A673 (cell line): ENCODE results near the gene MARCHF2. TPM values are rescaled to one million over a fixed set of nuclear protein-coding genes. Genes with fewer than 3 reads are reported as not detected.
"Not testable (repeated sequence)": the region's sequence is repeated elsewhere in the genome, so short reads cannot be mapped to it uniquely, and the experiment has no call there.

Source experiments
- BruUV-seq: library from RNA; stranded (reverse); fragments of 400-500 nt; replicated peaks from 2 replicates; lab custom pipeline; 2021; lab: Mats Ljungman, UMichigan
- CTCF ChIA-PET: fragments of 300-600 bp; sonication (Branson Sonifier 250); formaldehyde crosslinking; loops from one replicate; lab custom pipeline; 2022; ENCODE audit warnings: antibody characterized with exemption; lab: Charles Lee
- POLR2A ChIA-PET: fragments of 300-600 bp; sonication (Branson Sonifier 250); formaldehyde crosslinking; loops from one replicate; lab custom pipeline; 2022; ENCODE audit warnings: antibody characterized with exemption; ENCODE audit not compliant: low non-redundant PET; lab: Charles Lee
- DNase-seq: peaks from one replicate; pipeline ENCODE4 v3.0.0-alpha.2; 2015; ENCODE audit warnings: low spot score
- H3K27ac ChIP-seq: fragments of 200-600 bp; sonication (generic); 2 replicates; pipeline ENCODE4 v1.5.1; 2016; ENCODE audit warnings: mixed run types, low read depth, mild to moderate bottlenecking, mixed read lengths, antibody characterized with exemption, low read length; ENCODE audit not compliant: poor library complexity, severe bottlenecking
- H3K27me3 ChIP-seq: fragments of 200-600 bp; sonication (generic); replicated peaks from 2 replicates; pipeline ENCODE4 v1.6.1; 2017; ENCODE audit warnings: mixed run types, low read depth, mild to moderate bottlenecking, mixed read lengths, antibody characterized with exemption, low read length; ENCODE audit not compliant: insufficient read depth, poor library complexity
- H3K36me3 ChIP-seq: fragments of 200-600 bp; sonication (generic); 2 replicates; pipeline ENCODE4 v1.6.1; 2016; ENCODE audit warnings: mixed run types, mild to moderate bottlenecking, mixed read lengths, antibody characterized with exemption, low read length; ENCODE audit not compliant: insufficient read depth, poor library complexity, severe bottlenecking
- H3K4me1 ChIP-seq: fragments of 200-600 bp; sonication (generic); 2 replicates; pipeline ENCODE4 v1.6.1; 2017; ENCODE audit warnings: mixed run types, mild to moderate bottlenecking, mixed read lengths, antibody characterized with exemption, low read length; ENCODE audit not compliant: insufficient read depth, poor library complexity, severe bottlenecking
- H3K4me3 ChIP-seq: fragments of 200-600 bp; sonication (generic); 2 replicates; pipeline ENCODE4 v1.5.1; 2016; ENCODE audit warnings: low read depth, mixed run types, mild to moderate bottlenecking, mixed read lengths, low read length; ENCODE audit not compliant: poor library complexity, severe bottlenecking
- H3K9me3 ChIP-seq: fragments of 200-600 bp; sonication (generic); 2 replicates; pipeline ENCODE4 v1.6.1; 2016; ENCODE audit warnings: mixed run types, low read depth, mild to moderate bottlenecking, mixed read lengths, antibody characterized with exemption, low read length; ENCODE audit not compliant: poor library complexity, severe bottlenecking
- CTCF ChIP-seq: fragments of 300-800, 200-600 bp; sonication (generic); conservative IDR thresholded peaks from 2 replicates; pipeline ENCODE4 v1.5.1; 2017; ENCODE audit warnings: low read depth, mild to moderate bottlenecking, antibody characterized with exemption, low read length, moderate library complexity, mixed read lengths
- EZH2 ChIP-seq: fragments of 200-600 bp; sonication (generic); IDR thresholded peaks from 2 replicates; pipeline ENCODE4 v1.6.1; 2017; ENCODE audit warnings: borderline replicate concordance, low read depth, mild to moderate bottlenecking, mixed read lengths, antibody characterized with exemption, low read length; ENCODE audit not compliant: poor library complexity, severe bottlenecking
- intact Hi-C: fragments of 100-400 bp; cut with micrococcal nuclease; formaldehyde crosslinking; loops from one replicate; pipeline ENCODE4 v1.10.0; 2022; ENCODE audit not compliant: unreplicated experiment
- total RNA-seq: library from RNA; stranded (reverse); gene quantifications from 2 replicates; pipeline ENCODE4 v1.2.3, GENCODE V29; 2021

Gene MARCHF2
- total RNA-seq, 1 experiment from 2014 or later: 8.8 TPM

DNA sequence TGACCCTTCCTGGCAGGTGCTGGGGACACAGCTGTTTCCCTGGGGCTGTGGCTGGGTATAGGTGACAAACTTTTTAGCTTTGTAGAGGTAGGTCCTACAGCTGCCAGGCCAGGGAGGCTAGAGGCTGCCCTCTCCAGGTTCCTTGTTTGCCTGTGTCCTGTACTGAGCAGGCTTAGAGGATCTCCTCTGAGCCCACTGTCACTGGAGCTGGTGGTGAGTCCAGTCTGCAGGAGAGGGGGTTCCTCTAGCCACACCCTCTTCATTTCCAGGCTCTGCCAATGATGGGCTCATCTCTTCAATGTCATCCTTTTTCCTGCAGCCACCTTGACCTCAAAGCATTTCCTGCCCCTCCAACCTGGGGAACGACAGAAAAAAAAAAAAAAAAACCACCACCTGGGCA is 35.5 kb upstream of the MARCHF2 start:
- intact Hi-C loops: no loop called here
- no TSS peak for BruUV-seq
- ChIA-PET POLR2A (no interaction called here), CTCF (no interaction called here)
- TF ChIP-seq EZH2: no peak
- TF ChIP-seq CTCF: no peak
- Histone ChIP-seq H3K27me3 (no peaks in the 10 kb centered on the region), H3K4me3 (no peak overlapping the region), H3K36me3 (no peaks in the 10 kb centered on the region), H3K4me1 (no peaks in the 10 kb centered on the region), H3K27ac (no peak overlapping the region), H3K9me3 (no peaks in the 10 kb centered on the region)
- no peak for DNase-seq

- intact Hi-C loops, DNase-seq, BruUV-seq, POLR2A ChIA-PET, H3K4me1 ChIP-seq, CTCF ChIA-PET, H3K27me3 ChIP-seq, H3K4me3 ChIP-seq, H3K36me3 ChIP-seq, H3K9me3 ChIP-seq, H3K27ac ChIP-seq: not testable (repeated sequence)
These were observed 33.8 kb upstream of the MARCHF2 start for GRCh38 chr19:8379156-8379891.

DNA sequence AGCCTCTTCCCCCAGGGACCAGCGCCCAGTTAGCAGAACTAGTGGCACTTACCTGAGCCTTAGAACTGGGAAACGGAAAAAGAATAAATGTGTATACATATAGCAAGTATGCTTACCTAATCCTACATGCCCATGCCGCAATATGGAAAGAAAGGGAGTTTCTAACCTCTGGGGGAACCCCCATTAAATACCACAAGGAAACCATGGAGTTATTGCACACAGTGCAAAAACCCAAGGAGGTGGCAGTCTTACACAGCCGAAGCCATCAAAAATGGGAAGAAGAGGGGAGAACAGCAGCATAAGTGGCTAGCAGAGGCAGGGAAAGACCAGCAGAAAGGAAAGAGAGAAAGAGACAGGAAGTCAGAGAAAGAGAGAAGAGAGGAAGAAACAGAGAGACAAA is 28.5 kb upstream of the MARCHF2 start:
- H3K9me3 ChIP-seq, H3K4me1 ChIP-seq, intact Hi-C loops, DNase-seq, BruUV-seq, H3K36me3 ChIP-seq, H3K4me3 ChIP-seq, CTCF ChIA-PET, H3K27ac ChIP-seq, H3K27me3 ChIP-seq, POLR2A ChIA-PET: not testable (repeated sequence)

DNA sequence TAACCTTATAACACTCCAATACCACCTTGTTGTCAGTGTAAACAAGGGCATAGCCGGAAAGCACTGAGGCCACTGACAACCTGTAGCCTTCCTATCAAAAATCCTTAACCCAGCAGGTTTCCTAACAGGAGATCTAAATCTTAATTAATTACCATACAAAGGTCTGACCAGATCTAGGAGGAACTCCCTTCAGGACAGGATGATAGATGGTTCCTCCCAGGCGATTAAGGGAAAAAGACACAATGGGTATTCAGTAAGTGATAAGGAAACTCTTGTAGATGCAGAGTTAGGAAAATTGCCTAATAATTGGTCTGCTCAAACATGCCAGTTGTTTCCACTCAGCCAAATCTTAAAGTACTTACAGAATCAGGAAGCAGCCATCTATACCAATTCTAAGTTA is 28.0 kb upstream of the MARCHF2 start:
- BruUV-seq, H3K27me3 ChIP-seq, H3K4me1 ChIP-seq, H3K4me3 ChIP-seq, POLR2A ChIA-PET, H3K27ac ChIP-seq, CTCF ChIA-PET, intact Hi-C loops, DNase-seq, H3K9me3 ChIP-seq, H3K36me3 ChIP-seq: not testable (repeated sequence)

DNA sequence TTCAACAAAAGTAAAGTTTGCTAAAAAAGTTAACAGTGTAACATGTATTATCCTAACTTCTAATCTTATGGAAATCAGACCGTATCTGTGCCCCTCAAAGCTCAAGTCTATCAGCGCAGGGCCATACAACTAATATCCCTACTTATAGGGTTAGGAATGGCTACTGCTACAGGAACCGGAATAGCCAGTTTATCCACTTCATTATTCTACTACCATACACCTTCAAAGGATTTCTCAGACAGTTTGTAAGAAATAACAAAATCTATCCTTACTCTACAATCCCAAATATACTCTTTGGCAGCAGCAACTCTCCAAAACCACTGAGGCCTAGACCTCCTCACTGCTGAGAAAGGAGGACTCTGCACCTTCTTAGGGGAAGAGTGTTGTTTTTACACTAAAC is 27.5 kb upstream of the MARCHF2 start:
- H3K27me3 ChIP-seq, CTCF ChIA-PET, H3K36me3 ChIP-seq, intact Hi-C loops, H3K4me1 ChIP-seq, H3K4me3 ChIP-seq, H3K27ac ChIP-seq, DNase-seq, BruUV-seq, POLR2A ChIA-PET, H3K9me3 ChIP-seq: not testable (repeated sequence)

DNA sequence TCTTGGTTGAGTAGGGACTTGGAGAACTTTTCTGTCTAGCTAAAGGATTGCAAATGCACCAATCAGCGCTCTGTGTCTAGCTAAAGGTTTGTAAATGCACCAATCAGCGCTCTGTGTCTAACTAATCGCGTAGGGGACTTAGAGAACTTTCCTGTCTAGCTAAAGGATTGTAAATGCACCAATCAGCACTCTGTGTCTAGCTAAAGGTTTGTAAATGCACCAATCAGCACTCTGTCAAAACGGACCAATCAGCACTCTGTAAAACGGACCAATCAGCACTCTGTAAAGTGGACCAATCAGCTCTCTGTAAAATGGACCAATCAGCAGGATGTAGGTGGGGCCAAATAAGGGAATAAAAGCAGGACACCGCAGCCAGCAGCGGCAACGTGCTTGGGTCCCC is 26.7 kb upstream of the MARCHF2 start:
- H3K9me3 ChIP-seq, BruUV-seq, DNase-seq, POLR2A ChIA-PET, intact Hi-C loops, H3K27me3 ChIP-seq, H3K27ac ChIP-seq, H3K4me1 ChIP-seq, H3K36me3 ChIP-seq, H3K4me3 ChIP-seq, CTCF ChIA-PET: not testable (repeated sequence)
